Tibial nerve (tissue), 4 donors: ENCODE data around the gene ACAT1. TPM values are rescaled to one million over a fixed set of nuclear protein-coding genes. Genes with fewer than 3 reads are reported as not detected.

Experiments
- DNase-seq, 2 donors: peaks; one replicate each; pipeline ENCODE4 v3.0.0-alpha.2; 2019; ENCODE audit warnings: low spot score in 2 of 2
- H3K27ac ChIP-seq, 4 donors: fragments of 200-600 bp; sonication (generic) in 3 of 4; one replicate each; pipeline ENCODE4 v1.5.1; 2017 to 2019; ENCODE audit warnings: mild to moderate bottlenecking in 1 of 4
- H3K27me3 ChIP-seq, 2 donors: fragments of 200-600 bp; sonication (generic) in 1 of 2; one replicate each; pipeline versions ENCODE4 v1.5.1 to v1.6.0; 2017 to 2019
- H3K36me3 ChIP-seq, 3 donors: fragments of 200-600 bp; sonication (generic); one replicate each; pipeline ENCODE4 v1.5.1; 2018 to 2019
- H3K4me1 ChIP-seq, 4 donors: fragments of 200-600 bp; sonication (generic) in 3 of 4; one replicate each; pipeline ENCODE4 v1.5.1; 2017 to 2019
- H3K4me3 ChIP-seq, 4 donors: fragments of 200-600 bp; sonication (generic) in 3 of 4; one replicate each; pipeline ENCODE4 v1.5.1; 2017 to 2019; ENCODE audit warnings: mild to moderate bottlenecking in 1 of 4, moderate library complexity in 1 of 4
- H3K9me3 ChIP-seq, 4 donors: fragments of 200-600 bp; sonication (generic) in 3 of 4; one replicate each; pipeline ENCODE4 v1.5.1; 2017 to 2019
- CTCF ChIP-seq, 5 experiments: fragments of 200-600 bp in 3 of 5; fragments of 450-650 bp in 2 of 5; sonication (generic) in 3 of 5; IDR thresholded peaks; one replicate each; pipeline ENCODE4 v1.5.1; 2016 to 2019; ENCODE audit warnings: antibody characterized with exemption in 5 of 5, mild to moderate bottlenecking in 3 of 5, moderate library complexity in 2 of 5
- EP300 ChIP-seq, 2 donors: sonication (generic); formaldehyde crosslinking; IDR thresholded peaks; one replicate each; pipeline ENCODE4 v1.6.1; 2017; ENCODE audit warnings: antibody characterized with exemption in 2 of 2, mild to moderate bottlenecking in 1 of 2
- POLR2A ChIP-seq, 2 donors: fragments of 450-650 bp; IDR thresholded peaks; one replicate each; pipeline ENCODE4 v1.6.1; 2017; ENCODE audit warnings: antibody characterized with exemption in 2 of 2, mild to moderate bottlenecking in 2 of 2, moderate library complexity in 2 of 2
- WGBS, 2 donors: methylation state at CpG; one replicate each; pipeline ENCODE4 v1.1.5; 2018; 5-methylcytosine and 5-hydroxymethylcytosine counted together
- small RNA-seq: library from RNA; depleted of rRNA; stranded (forward); fragments of <200 nt; gene quantifications from one replicate; pipeline ENCODE3, GENCODE V24; 2016
- total RNA-seq, 4 donors: library from RNA; depleted of rRNA; stranded (reverse); fragments of >200 nt; gene quantifications; one replicate each; pipeline ENCODE4 v1.1.0, GENCODE V29; 2016

Gene ACAT1
- total RNA-seq, 4 donors from 2014 or later, result 66.3 to 148 (median 121) TPM

GRCh38 chr11:108193725-108194124 is 72.4 kb downstream of the ACAT1 start:
- Histone ChIP-seq H3K27me3 (no peaks in the 10 kb centered on the region), H3K4me3 (no peak overlapping the region), H3K36me3 (peaks cover 0 to 70% (median 0%) of the 10 kb centered on the region in 3 donors), H3K27ac (no peak overlapping the region), H3K9me3 (no peaks in the 10 kb centered on the region), H3K4me1 (peaks cover 0 to 12% (median 0%) of the 10 kb centered on the region in 4 donors)
- DNase-seq, result no peak
- no peak for TF ChIP-seq CTCF (IDR thresholded peaks at IDR 0.05)
- TF ChIP-seq POLR2A (IDR thresholded peaks at IDR 0.05), result no peak
- TF ChIP-seq EP300 (IDR thresholded peaks at IDR 0.05), result no peak

DNA sequence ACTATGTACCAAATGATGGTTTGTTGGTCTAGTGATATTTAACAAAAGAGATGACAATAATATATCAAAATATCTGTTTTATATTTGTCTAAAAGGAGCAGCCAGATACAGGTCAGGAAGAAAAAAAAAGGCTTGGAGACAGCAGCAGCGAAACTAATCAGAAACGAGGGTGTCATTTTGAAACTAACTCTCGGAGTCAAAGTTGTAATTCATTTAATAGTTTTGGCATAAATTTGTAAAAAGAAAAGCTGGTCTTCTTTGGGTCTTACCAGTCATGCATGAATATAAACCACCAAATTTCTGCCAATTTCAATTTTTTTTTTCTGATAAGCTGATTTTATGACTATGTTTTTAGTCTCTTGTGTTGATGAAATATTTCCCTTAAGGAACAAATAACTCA is 75.5 kb downstream of the ACAT1 start:
- Histone ChIP-seq H3K36me3 (peaks cover 0 to 51% (median 0%) of the 10 kb centered on the region in 3 donors), H3K27ac (no peak overlapping the region)
- WGBS, 2 donors, result 86 to 87% methylated on average over 3 of the region's 3 CpGs

More for the DNA sequence above, 75.5 kb downstream of the ACAT1 start:
- Histone ChIP-seq H3K9me3 (no peaks in the 10 kb centered on the region), H3K4me3 (no peak overlapping the region), H3K4me1 (peaks cover 0 to 12% (median 0%) of the 10 kb centered on the region in 4 donors), H3K27me3 (no peaks in the 10 kb centered on the region)
- DNase-seq, result no peak
- TF ChIP-seq POLR2A (IDR thresholded peaks at IDR 0.05), result no peak
- no peak for TF ChIP-seq EP300 (IDR thresholded peaks at IDR 0.05)
- TF ChIP-seq CTCF (IDR thresholded peaks at IDR 0.05), result no peak

Small RNA genes within 50 kb of the gene (small RNA-seq; reads per million reads assigned to genes)
- gene RF00019, result not detected

Other genes with a start within 250 kb of the ACAT1 start
- gene RAB39A, start 193.1 kb upstream of the ACAT1 start, total RNA-seq, result 1 to 10 TPM in 2 of 4 donors, under 1 TPM in 1, not detected in 1; 0.63 to 2.4 (median 1.5) TPM
- 10 to 100 TPM; 25.3 to 41.1 (median 32.3) TPM for gene CUL5, start 112.7 kb upstream of the ACAT1 start, total RNA-seq
- gene NPAT, start 101.1 kb downstream of the ACAT1 start, total RNA-seq, result 10 to 100 TPM; 12.6 to 16.1 (median 15.3) TPM
- gene ATM, start 101.5 kb downstream of the ACAT1 start, total RNA-seq, result 100 to 1,000 TPM; 107 to 120 (median 109) TPM